ENCODE results near the gene HGFAC. TPM values are rescaled to one million over a fixed set of nuclear protein-coding genes. Genes with fewer than 3 reads are reported as not detected.

The HGFAC gene
- total RNA-seq, 1 experiment from 2014 or later = 0.20 TPM

DNA sequence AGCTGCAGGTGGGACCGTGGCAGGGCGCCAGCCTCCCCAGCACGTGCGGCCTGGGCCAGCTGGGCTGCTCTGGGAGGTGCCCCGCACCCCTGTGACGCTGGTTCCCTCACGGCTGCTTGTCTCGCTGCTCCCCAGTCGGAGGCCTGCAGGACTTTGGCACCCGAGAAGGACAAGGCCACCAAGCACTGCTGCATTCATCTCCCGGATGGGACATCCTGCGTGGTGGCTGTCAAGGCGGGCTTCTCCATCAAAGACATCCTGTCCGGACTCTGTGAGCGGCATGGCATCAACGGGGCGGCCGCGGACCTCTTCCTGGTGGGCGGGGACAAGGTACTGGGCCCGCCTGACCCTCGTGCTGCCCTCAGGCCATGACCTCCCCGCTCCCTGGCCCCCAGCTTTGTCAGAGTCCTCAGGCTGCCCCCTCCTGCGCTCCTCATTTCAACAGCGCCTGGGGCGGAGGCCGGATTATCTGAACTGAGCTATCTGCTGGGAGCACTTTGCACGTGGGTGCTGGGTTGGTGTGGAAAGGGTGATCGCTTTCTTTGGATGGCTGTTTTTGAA is 19.4 kb upstream of the HGFAC start:
- no peak overlapping the region for H3K4me3 Mint-ChIP-seq
- ATAC-seq = no peak
- H3K4me1 Mint-ChIP-seq = no peaks in the 10 kb centered on the region
- H3K9me3 Mint-ChIP-seq = no peaks in the 10 kb centered on the region
- H3K27me3 Mint-ChIP-seq (ENCODE audit: low read depth) = no peaks in the 10 kb centered on the region
- CTCF ChIA-PET = interaction anchor here (1.3 to 2.3 kb wide), 2 partner anchors 13 to 76 kb away, joined by 3 to 12 read pairs; no protein-coding TSS in a partner anchor
- no peaks in the 10 kb centered on the region for H3K36me3 Mint-ChIP-seq
- POLR2A ChIA-PET = no interaction called here
- no peak for DNase-seq (ENCODE audit: low spot score)
- peak overlapping the region; percentile 76 for H3K27ac Mint-ChIP-seq
- TF ChIP-seq, protein P1, sequence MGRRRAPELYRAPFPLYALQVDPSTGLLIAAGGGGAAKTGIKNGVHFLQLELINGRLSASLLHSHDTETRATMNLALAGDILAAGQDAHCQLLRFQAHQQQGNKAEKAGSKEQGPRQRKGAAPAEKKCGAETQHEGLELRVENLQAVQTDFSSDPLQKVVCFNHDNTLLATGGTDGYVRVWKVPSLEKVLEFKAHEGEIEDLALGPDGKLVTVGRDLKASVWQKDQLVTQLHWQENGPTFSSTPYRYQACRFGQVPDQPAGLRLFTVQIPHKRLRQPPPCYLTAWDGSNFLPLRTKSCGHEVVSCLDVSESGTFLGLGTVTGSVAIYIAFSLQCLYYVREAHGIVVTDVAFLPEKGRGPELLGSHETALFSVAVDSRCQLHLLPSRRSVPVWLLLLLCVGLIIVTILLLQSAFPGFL (CRISPR knock-in tag; IDR thresholded peaks at IDR 0.05; ENCODE audit: borderline replicate concordance) = no peak
- TF ChIP-seq ZNF416 (CRISPR knock-in tag; IDR thresholded peaks at IDR 0.05) (no peak), TP53 (CRISPR knock-in tag; IDR thresholded peaks at IDR 0.05) (no peak), ZNF423 (CRISPR knock-in tag; IDR thresholded peaks at IDR 0.05) (no peak)
- TF ChIP-seq, protein P2, sequence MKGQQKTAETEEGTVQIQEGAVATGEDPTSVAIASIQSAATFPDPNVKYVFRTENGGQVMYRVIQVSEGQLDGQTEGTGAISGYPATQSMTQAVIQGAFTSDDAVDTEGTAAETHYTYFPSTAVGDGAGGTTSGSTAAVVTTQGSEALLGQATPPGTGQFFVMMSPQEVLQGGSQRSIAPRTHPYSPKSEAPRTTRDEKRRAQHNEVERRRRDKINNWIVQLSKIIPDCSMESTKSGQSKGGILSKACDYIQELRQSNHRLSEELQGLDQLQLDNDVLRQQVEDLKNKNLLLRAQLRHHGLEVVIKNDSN (CRISPR knock-in tag; IDR thresholded peaks at IDR 0.05) = no peak

DNA sequence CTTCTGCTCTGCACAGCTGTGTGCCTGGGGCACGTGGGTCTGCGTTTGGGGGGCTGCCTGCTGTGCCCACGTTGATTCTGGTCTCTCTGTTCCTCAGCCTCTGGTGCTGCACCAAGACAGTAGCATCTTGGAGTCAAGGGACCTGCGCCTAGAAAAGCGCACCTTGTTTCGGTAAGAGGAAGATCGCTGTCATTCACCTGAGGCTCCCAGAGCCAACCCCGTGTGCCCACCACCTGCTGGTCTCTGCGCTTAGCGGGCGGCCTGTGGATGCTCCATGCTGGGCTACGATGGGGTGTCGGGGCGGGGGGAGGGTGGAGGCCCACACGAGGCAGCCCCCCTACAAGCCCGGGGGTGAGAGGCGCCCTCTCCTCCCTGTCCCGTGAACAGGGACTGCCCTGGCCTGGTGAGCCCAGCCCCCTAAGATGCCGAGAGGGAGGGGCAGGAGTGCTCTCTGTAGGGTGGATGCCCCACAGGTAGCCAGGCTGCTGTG is 18.9 kb upstream of the HGFAC start:
- no peaks in the 10 kb centered on the region for H3K4me1 Mint-ChIP-seq
- ATAC-seq (no peak), DNase-seq (ENCODE audit: low spot score) (no peak)
- H3K27ac Mint-ChIP-seq = peak overlapping the region; percentile 76
- H3K36me3 Mint-ChIP-seq = no peaks in the 10 kb centered on the region
- no peaks in the 10 kb centered on the region for H3K27me3 Mint-ChIP-seq (ENCODE audit: low read depth)
- H3K4me3 Mint-ChIP-seq = no peak overlapping the region
- ChIA-PET POLR2A (no interaction called here), CTCF (interaction anchor here (1.3 to 2.3 kb wide), 2 partner anchors 12 to 77 kb away, joined by 3 to 12 read pairs; no protein-coding TSS in a partner anchor)
- H3K9me3 Mint-ChIP-seq = no peaks in the 10 kb centered on the region
- TF ChIP-seq, protein P3, sequence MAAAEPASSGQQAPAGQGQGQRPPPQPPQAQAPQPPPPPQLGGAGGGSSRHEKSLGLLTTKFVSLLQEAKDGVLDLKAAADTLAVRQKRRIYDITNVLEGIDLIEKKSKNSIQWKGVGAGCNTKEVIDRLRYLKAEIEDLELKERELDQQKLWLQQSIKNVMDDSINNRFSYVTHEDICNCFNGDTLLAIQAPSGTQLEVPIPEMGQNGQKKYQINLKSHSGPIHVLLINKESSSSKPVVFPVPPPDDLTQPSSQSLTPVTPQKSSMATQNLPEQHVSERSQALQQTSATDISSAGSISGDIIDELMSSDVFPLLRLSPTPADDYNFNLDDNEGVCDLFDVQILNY (CRISPR knock-in tag; IDR thresholded peaks at IDR 0.05) = no peak
- TF ChIP-seq ZNF263 (CRISPR knock-in tag; IDR thresholded peaks at IDR 0.05; ENCODE audit: low read depth) (no peak), JAZF1 (CRISPR knock-in tag; IDR thresholded peaks at IDR 0.05) (no peak), FOXP1 (CRISPR knock-in tag; IDR thresholded peaks at IDR 0.05; ENCODE audit: borderline replicate concordance) (no peak), NFYB (CRISPR knock-in tag; conservative IDR thresholded peaks at IDR 0.05; ENCODE audit: low read depth) (no peak), GABPB1 (CRISPR knock-in tag; IDR thresholded peaks at IDR 0.05) (no peak), FOXJ3 (CRISPR knock-in tag; IDR thresholded peaks at IDR 0.05; ENCODE audit: borderline replicate concordance) (no peak), NR1H2 (CRISPR knock-in tag; IDR thresholded peaks at IDR 0.05) (no peak), EMX1 (CRISPR knock-in tag; IDR thresholded peaks at IDR 0.05) (no peak), NFATC4 (CRISPR knock-in tag; IDR thresholded peaks at IDR 0.05) (no peak)
- TF ChIP-seq, protein P4, sequence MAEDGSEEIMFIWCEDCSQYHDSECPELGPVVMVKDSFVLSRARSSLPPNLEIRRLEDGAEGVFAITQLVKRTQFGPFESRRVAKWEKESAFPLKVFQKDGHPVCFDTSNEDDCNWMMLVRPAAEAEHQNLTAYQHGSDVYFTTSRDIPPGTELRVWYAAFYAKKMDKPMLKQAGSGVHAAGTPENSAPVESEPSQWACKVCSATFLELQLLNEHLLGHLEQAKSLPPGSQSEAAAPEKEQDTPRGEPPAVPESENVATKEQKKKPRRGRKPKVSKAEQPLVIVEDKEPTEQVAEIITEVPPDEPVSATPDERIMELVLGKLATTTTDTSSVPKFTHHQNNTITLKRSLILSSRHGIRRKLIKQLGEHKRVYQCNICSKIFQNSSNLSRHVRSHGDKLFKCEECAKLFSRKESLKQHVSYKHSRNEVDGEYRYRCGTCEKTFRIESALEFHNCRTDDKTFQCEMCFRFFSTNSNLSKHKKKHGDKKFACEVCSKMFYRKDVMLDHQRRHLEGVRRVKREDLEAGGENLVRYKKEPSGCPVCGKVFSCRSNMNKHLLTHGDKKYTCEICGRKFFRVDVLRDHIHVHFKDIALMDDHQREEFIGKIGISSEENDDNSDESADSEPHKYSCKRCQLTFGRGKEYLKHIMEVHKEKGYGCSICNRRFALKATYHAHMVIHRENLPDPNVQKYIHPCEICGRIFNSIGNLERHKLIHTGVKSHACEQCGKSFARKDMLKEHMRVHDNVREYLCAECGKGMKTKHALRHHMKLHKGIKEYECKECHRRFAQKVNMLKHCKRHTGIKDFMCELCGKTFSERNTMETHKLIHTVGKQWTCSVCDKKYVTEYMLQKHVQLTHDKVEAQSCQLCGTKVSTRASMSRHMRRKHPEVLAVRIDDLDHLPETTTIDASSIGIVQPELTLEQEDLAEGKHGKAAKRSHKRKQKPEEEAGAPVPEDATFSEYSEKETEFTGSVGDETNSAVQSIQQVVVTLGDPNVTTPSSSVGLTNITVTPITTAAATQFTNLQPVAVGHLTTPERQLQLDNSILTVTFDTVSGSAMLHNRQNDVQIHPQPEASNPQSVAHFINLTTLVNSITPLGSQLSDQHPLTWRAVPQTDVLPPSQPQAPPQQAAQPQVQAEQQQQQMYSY (CRISPR knock-in tag; IDR thresholded peaks at IDR 0.05) = no peak
- TF ChIP-seq, protein P5, sequence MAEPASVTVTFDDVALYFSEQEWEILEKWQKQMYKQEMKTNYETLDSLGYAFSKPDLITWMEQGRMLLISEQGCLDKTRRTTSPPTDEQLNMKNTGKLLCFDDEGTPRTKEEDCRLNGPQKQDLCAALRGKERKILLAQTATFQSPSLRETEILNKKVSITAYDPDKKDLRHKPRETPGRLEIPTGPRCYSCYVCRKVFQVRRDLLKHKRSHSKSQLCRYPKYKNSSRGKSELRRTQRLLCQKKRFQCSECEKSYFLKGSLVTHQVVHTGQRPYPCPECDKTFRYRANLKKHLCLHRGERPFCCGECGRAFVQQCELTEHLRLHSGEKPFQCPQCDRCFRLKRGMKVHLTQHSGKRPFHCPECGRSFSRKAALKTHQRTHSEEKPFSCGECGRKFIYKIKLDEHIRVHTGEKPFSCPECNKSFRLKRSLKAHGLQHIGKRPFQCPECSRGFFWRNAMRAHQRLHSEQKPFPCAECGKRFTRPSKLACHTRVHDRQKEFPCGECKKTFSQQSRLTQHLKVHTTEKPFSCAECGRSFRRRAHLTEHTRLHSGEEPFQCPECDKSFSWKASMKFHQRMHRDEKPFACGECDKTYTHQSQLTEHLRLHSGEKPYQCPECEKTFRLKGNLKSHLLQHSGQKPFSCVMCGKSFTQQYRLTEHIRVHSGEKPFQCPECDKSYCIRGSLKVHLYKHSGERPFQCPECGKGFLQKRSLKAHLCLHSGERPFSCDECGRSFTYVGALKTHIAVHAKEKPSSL (CRISPR knock-in tag; conservative IDR thresholded peaks at IDR 0.05) = no peak
- TF ChIP-seq, protein P6, sequence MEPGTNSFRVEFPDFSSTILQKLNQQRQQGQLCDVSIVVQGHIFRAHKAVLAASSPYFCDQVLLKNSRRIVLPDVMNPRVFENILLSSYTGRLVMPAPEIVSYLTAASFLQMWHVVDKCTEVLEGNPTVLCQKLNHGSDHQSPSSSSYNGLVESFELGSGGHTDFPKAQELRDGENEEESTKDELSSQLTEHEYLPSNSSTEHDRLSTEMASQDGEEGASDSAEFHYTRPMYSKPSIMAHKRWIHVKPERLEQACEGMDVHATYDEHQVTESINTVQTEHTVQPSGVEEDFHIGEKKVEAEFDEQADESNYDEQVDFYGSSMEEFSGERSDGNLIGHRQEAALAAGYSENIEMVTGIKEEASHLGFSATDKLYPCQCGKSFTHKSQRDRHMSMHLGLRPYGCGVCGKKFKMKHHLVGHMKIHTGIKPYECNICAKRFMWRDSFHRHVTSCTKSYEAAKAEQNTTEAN (CRISPR knock-in tag; IDR thresholded peaks at IDR 0.05) = no peak
- TF ChIP-seq, protein P7, sequence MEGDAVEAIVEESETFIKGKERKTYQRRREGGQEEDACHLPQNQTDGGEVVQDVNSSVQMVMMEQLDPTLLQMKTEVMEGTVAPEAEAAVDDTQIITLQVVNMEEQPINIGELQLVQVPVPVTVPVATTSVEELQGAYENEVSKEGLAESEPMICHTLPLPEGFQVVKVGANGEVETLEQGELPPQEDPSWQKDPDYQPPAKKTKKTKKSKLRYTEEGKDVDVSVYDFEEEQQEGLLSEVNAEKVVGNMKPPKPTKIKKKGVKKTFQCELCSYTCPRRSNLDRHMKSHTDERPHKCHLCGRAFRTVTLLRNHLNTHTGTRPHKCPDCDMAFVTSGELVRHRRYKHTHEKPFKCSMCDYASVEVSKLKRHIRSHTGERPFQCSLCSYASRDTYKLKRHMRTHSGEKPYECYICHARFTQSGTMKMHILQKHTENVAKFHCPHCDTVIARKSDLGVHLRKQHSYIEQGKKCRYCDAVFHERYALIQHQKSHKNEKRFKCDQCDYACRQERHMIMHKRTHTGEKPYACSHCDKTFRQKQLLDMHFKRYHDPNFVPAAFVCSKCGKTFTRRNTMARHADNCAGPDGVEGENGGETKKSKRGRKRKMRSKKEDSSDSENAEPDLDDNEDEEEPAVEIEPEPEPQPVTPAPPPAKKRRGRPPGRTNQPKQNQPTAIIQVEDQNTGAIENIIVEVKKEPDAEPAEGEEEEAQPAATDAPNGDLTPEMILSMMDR (IDR thresholded peaks at IDR 0.05) = no peak
- TF ChIP-seq, protein P8, sequence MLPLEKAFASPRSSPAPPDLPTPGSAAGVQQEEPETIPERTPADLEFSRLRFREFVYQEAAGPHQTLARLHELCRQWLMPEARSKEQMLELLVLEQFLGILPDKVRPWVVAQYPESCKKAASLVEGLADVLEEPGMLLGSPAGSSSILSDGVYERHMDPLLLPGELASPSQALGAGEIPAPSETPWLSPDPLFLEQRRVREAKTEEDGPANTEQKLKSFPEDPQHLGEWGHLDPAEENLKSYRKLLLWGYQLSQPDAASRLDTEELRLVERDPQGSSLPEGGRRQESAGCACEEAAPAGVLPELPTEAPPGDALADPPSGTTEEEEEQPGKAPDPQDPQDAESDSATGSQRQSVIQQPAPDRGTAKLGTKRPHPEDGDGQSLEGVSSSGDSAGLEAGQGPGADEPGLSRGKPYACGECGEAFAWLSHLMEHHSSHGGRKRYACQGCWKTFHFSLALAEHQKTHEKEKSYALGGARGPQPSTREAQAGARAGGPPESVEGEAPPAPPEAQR (CRISPR knock-in tag; IDR thresholded peaks at IDR 0.05) = no peak
- TF ChIP-seq, protein P9, sequence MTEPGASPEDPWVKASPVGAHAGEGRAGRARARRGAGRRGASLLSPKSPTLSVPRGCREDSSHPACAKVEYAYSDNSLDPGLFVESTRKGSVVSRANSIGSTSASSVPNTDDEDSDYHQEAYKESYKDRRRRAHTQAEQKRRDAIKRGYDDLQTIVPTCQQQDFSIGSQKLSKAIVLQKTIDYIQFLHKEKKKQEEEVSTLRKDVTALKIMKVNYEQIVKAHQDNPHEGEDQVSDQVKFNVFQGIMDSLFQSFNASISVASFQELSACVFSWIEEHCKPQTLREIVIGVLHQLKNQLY (CRISPR knock-in tag; IDR thresholded peaks at IDR 0.05) = no peak

All from WTC11 (cell line).